Measurements from ENCODE around the gene STIM2.
A peak's percentile ranks its signal among the peaks of the same experiment; 100 is the strongest.

The STIM2 gene

DNA sequence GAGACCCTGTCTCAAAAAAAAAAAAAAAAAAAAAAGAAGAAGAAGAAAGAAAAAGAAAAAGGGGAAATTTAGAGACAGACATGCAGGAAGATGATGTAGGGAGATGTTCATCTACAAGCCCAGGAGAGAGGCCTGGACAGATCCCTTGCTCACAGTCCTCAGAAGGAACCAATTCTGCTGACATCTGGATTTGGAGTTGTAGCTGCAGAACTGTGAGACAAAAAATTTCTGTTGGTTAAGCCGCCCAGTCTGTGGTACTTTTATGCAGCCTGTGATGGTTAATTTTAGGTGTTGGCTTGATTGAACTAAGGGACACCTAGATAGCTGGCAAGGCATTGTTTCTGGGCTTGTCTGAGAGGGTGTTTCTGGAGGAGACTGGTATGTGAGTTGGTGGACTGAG, 10.1 kb upstream of the STIM2 start:
- TF ChIP-seq CTCF (IDR thresholded peaks at IDR 0.05; ENCODE audit: low read depth, low read length, missing control alignments), result no peak
- DNase-seq (ENCODE audit: extremely low read depth, low read depth), result no peak
- H3K4me3 ChIP-seq (replicated peaks; ENCODE audit: low read depth, low read length), result no peak overlapping the region

DNA sequence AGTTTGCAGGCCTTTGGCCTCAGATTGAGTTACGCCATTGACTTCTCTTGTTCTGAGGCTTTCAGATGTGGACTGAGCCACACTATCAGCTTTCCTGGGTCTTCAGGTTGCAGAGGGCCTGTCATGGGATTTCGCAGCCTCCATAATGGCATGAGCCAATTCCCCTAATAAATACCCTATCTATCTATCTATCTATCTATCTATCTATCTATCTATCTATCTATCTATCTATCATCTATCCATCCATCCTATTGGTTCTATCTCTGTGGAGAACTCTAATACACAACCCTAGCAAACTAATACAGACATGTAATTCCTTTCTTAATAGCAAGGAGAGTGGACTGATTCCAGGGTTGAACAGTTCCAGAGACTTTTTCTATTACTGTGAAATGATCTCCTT, 9.5 kb upstream of the STIM2 start:
- no peak for TF ChIP-seq CTCF (IDR thresholded peaks at IDR 0.05; ENCODE audit: low read depth, low read length, missing control alignments)
- no peak overlapping the region for H3K4me3 ChIP-seq (replicated peaks; ENCODE audit: low read depth, low read length)
- no peak for DNase-seq (ENCODE audit: extremely low read depth, low read depth)

- no peak for TF ChIP-seq CTCF (IDR thresholded peaks at IDR 0.05; ENCODE audit: low read depth, low read length, missing control alignments)
- DNase-seq (ENCODE audit: extremely low read depth, low read depth), result no peak
Observed at GRCh38 chr4:26854701-26855100, 5.9 kb upstream of the STIM2 start.

GRCh38 chr4:26856906-26857277, 3.7 kb upstream of the STIM2 start:
- no peak for DNase-seq (ENCODE audit: extremely low read depth, low read depth)
- no peak for TF ChIP-seq CTCF (IDR thresholded peaks at IDR 0.05; ENCODE audit: low read depth, low read length, missing control alignments)
- peak overlapping the region; percentile 81 for H3K4me3 ChIP-seq (replicated peaks; ENCODE audit: low read depth, low read length)

More at GRCh38 chr4:26854701-26855100, 5.9 kb upstream of the STIM2 start:
- H3K4me3 ChIP-seq (replicated peaks; ENCODE audit: low read depth, low read length), result no peak overlapping the region

- no peak for TF ChIP-seq CTCF (IDR thresholded peaks at IDR 0.05; ENCODE audit: low read depth, low read length, missing control alignments)
- DNase-seq (ENCODE audit: extremely low read depth, low read depth), result no peak
Observed at GRCh38 chr4:26857278-26858034, 3.2 kb upstream of the STIM2 start.

GRCh38 chr4:26858035-26858918, 2.4 kb upstream of the STIM2 start:
- DNase-seq (ENCODE audit: extremely low read depth, low read depth), result no peak
- peak overlapping the region; percentile 81 for H3K4me3 ChIP-seq (replicated peaks; ENCODE audit: low read depth, low read length)
- no peak for TF ChIP-seq CTCF (IDR thresholded peaks at IDR 0.05; ENCODE audit: low read depth, low read length, missing control alignments)

More at GRCh38 chr4:26857278-26858034, 3.2 kb upstream of the STIM2 start:
- peak overlapping the region; percentile 81 for H3K4me3 ChIP-seq (replicated peaks; ENCODE audit: low read depth, low read length)
